ENCODE data around the gene MRPL45. TPM values are rescaled to one million over a fixed set of nuclear protein-coding genes. Genes with fewer than 3 reads are reported as not detected.
A peak's percentile ranks its signal among the peaks of the same experiment; 100 is the strongest.

MRPL45 gene
- total RNA-seq, 1 experiment from 2014 or later, result 24.7 TPM

GRCh38 chr17:38332735-38333134 lies 35.8 kb downstream of the MRPL45 start:
- ATAC-seq (no peak), DNase-seq (ENCODE audit: low read depth, low spot score) (no peak)
- intact Hi-C loops (cut with micrococcal nuclease; ENCODE audit: unreplicated experiment) (no loop called here), in situ Hi-C loops (cut with HindIII; ENCODE audit: low pct_unique_long_range_greater_than_20kb, low sequenced_read_pairs) (no loop called here)
- TF ChIP-seq CTCF (IDR thresholded peaks at IDR 0.05) (no peak), TCF7L2 (IDR thresholded peaks at IDR 0.05; ENCODE audit: low read depth, low read length) (no peak), SIN3A (IDR thresholded peaks at IDR 0.05; ENCODE audit: borderline replicate concordance, insufficient read depth, low read depth, low read length) (no peak)
- Histone ChIP-seq H3K9me3 (ENCODE audit: control insufficient read depth, insufficient read depth, low read depth, low read length) (no peaks in the 10 kb centered on the region), H3K27ac (ENCODE audit: low read length) (no peak overlapping the region), H3K4me3 (ENCODE audit: low read depth in 2 of 2, low read length in 2 of 2) (no peak overlapping the region), H3K4me1 (ENCODE audit: control insufficient read depth, insufficient read depth, low read length) (no peaks in the 10 kb centered on the region), H3K27me3 (ENCODE audit: control insufficient read depth, insufficient read depth, low read length) (no peaks in the 10 kb centered on the region), H3K36me3 (ENCODE audit: control insufficient read depth, insufficient read depth, low read length) (no peaks in the 10 kb centered on the region)
- POLR2A ChIA-PET, result no interaction called here
- CTCF ChIA-PET, result no interaction called here
- no TSS peak for BruUV-seq (replicated peaks)

- intact Hi-C loops (cut with micrococcal nuclease; ENCODE audit: unreplicated experiment), result no loop called here
- ChIA-PET POLR2A (interaction anchor here (0.5 to 0.6 kb wide), 2 partner anchors 75 to 224 kb away, joined by 6 to 7 read pairs; no protein-coding TSS in a partner anchor), CTCF (interaction anchor here (0.6 to 0.7 kb wide), 2 partner anchors 14 to 18 kb away, joined by 3 to 4 read pairs; partner anchors contain the start of gene SOCS7)
- H3K27me3 ChIP-seq (ENCODE audit: control insufficient read depth, insufficient read depth, low read length), result no peaks in the 10 kb centered on the region
- H3K4me3 ChIP-seq (ENCODE audit: low read depth in 2 of 2, low read length in 2 of 2), result no peak overlapping the region
- no peaks in the 10 kb centered on the region for H3K4me1 ChIP-seq (ENCODE audit: control insufficient read depth, insufficient read depth, low read length)
- no peaks in the 10 kb centered on the region for H3K9me3 ChIP-seq (ENCODE audit: control insufficient read depth, insufficient read depth, low read depth, low read length)
- peak; percentile 78; the same call in 1 of the 2 replicates for ATAC-seq
- no TSS peak for BruUV-seq (replicated peaks)
- no peak overlapping the region for H3K27ac ChIP-seq (ENCODE audit: low read length)
- in situ Hi-C loops (cut with HindIII; ENCODE audit: low pct_unique_long_range_greater_than_20kb, low sequenced_read_pairs), result no loop called here
- TF ChIP-seq TCF7L2 (IDR thresholded peaks at IDR 0.05; ENCODE audit: low read depth, low read length), result no peak
- TF ChIP-seq CTCF (IDR thresholded peaks at IDR 0.05), result peak; percentile 77
- no peak for TF ChIP-seq REST (IDR thresholded peaks at IDR 0.05; ENCODE audit: insufficient read depth in 1 of 2, low read depth in 2 of 2, low read length in 1 of 2)
- no peak for TF ChIP-seq POLR2AphosphoS5 (IDR thresholded peaks at IDR 0.05; ENCODE audit: low read depth, low read length)
- TF ChIP-seq SIN3A (IDR thresholded peaks at IDR 0.05; ENCODE audit: borderline replicate concordance, insufficient read depth, low read depth, low read length), result no peak
- no peak for DNase-seq (ENCODE audit: low read depth, low spot score)
- no peaks in the 10 kb centered on the region for H3K36me3 ChIP-seq (ENCODE audit: control insufficient read depth, insufficient read depth, low read length)
These were observed 36.8 kb downstream of the MRPL45 start for GRCh38 chr17:38333635-38334295.
